ENCODE results near the gene ACOT9. TPM values are rescaled to one million over a fixed set of nuclear protein-coding genes. Genes with fewer than 3 reads are reported as not detected.

Gene ACOT9
- total RNA-seq, 5 donors from 2014 or later (not counting 1 experiment from before 2014, with no cell fraction given) = 15.0 to 22.1 (median 19.2) TPM

DNA sequence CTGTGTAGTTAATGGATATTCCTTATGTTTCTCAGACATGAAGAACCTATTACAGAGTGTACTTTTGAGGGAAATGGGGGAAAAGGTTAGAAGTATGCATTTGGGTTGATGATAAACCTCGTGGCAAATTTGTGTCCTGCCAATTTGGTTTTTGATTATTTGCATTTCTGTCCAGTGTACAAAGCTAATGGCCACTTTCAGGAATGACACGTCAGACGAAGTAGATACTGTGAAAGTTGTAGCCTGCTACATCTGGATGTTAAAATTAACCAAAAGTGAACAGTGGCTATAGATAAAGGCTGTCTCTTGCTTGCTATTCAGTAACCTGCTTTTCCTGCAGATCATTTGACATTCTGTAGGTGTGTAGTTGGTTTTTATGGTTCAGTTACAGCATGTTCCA is 74.7 kb downstream of the ACOT9 start:
- Mint-ChIP-seq H3K27ac (peak overlapping the region in 1 of 2 donors; percentile 92), H3K27me3 (peaks cover 0 to 3% of the 10 kb centered on the region in 2 donors), H3K9me3 (no peaks in the 10 kb centered on the region), H3K4me1 (peaks cover 15 to 18% (median 17%) of the 10 kb centered on the region in 3 donors), H3K36me3 (peaks cover 2% of the 10 kb centered on the region), H3K4me3 (peak overlapping the region; percentile 83 to 90 (median 84))
- Histone ChIP-seq H3K9me3 (no peaks in the 10 kb centered on the region), H3K4me1 (ENCODE audit: control insufficient read depth in 1 of 2, extremely low read depth in 1 of 2, insufficient read depth in 2 of 2, low read length in 2 of 2) (peaks cover 3 to 4% of the 10 kb centered on the region in 2 experiments), H3K27ac (ENCODE audit: low read length) (peak overlapping the region; percentile 78), H3K27me3 (replicated peaks in 1 of 2; ENCODE audit: control insufficient read depth in 2 of 2, extremely low read depth in 1 of 2, insufficient read depth in 2 of 2, low read length in 1 of 2) (no peaks in the 10 kb centered on the region), H3K4me3 (ENCODE audit: control insufficient read depth in 1 of 2, extremely low read depth in 1 of 2, low read length in 1 of 2) (peak overlapping the region in 1 of 2 donors; percentile 70), H3K36me3 (ENCODE audit: control insufficient read depth in 2 of 2, extremely low read depth in 1 of 2, insufficient read depth in 1 of 2, low read length in 1 of 2) (no peaks in the 10 kb centered on the region)
- CTCF ChIA-PET = no interaction called here
- no CpG with 5 or more reads among the region's 3 CpGs for whole genome bisulfite sequencing (ENCODE audit: insufficient coverage)
- POLR2A ChIA-PET = interaction anchor here in 1 of 2 donors (1.5 kb wide), 2 partner anchors 114 to 386 kb away, joined by 3 to 4 read pairs; partner anchors contain the start of gene SAT1
- DNase-seq (no peak), ATAC-seq (replicated peaks in 1 of 4) (no peak)

DNA sequence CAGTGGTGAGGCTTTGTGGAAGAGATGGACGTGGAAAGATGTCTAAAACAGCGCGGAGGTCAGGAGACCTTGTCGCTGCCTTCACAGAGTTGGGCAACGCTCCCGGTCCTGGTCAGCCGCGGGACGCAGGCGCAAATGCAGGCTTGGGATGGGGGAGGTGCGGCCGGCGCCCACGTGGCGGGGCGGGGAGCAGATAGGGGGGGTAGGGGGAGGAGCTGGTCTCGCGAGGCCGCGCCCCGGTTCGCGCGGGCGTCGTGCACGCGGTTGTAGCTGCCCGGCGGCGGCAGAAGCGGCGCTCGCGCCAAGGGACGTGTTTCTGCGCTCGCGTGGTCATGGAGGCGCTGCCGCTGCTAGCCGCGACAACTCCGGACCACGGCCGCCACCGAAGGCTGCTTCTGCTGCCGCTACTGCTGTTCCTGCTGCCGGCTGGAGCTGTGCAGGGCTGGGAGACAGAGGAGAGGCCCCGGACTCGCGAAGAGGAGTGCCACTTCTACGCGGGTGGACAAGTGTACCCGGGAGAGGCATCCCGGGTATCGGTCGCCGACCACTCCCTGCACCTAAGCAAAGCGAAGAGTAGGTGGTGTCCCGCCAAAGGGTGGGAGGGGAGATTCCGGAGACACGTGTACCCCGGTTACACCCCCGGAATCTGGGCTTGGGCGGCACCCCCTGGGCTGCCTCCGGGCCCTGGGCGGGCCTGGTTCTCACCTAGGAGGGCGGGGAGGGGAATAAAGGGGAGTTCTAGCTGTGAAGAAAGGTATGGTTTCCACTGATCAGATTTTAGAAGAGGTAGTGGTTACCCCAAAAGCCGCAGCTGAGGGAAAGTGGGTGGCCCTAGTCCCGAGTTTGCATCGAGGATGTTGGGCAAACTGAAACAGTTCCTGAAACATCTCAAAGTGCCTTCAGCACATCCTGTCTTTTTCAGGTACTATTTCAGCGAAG is 75.6 kb downstream of the ACOT9 start, which contains the start of gene PRDX4:
PRDX4 (plus strand) TSS at position 255 of the 939 bp plus-strand sequence; CDS start at position 333, 78 bp downstream.
- Histone ChIP-seq H3K4me3 (ENCODE audit: control insufficient read depth in 1 of 2, extremely low read depth in 1 of 2, low read length in 1 of 2) (peak within 1 kb of the TSS; percentile 59 to 70), H3K4me1 (ENCODE audit: control insufficient read depth in 1 of 2, extremely low read depth in 1 of 2, insufficient read depth in 2 of 2, low read length in 2 of 2) (peaks cover 4 to 6% of the 10 kb centered on the region in 2 experiments), H3K27me3 (replicated peaks in 1 of 2; ENCODE audit: control insufficient read depth in 2 of 2, extremely low read depth in 1 of 2, insufficient read depth in 2 of 2, low read length in 1 of 2) (no peaks in the 10 kb centered on the region), H3K36me3 (ENCODE audit: control insufficient read depth in 2 of 2, extremely low read depth in 1 of 2, insufficient read depth in 1 of 2, low read length in 1 of 2) (no peaks in the 10 kb centered on the region), H3K9me3 (no peaks in the 10 kb centered on the region), H3K27ac (ENCODE audit: low read length) (peak within 1 kb of the TSS; percentile 78)
- peaks cover 2% of the 10 kb centered on the region for H3K36me3 Mint-ChIP-seq
- POLR2A ChIA-PET = interaction anchor here in 1 of 2 donors (0.6 to 1.8 kb wide), 5 partner anchors 21 to 386 kb away, joined by 3 to 5 read pairs (median 3); partner anchors contain the start of genes ACOT9 and SAT1
- H3K27me3 Mint-ChIP-seq = peaks cover 0 to 3% of the 10 kb centered on the region in 2 donors
- peak within 1 kb of the TSS; percentile 83 to 90 (median 84) for H3K4me3 Mint-ChIP-seq
- no peaks in the 10 kb centered on the region for H3K9me3 Mint-ChIP-seq
- DNase-seq = peak; percentile 28 to 78 (median 54)
- peak within 1 kb of the TSS; percentile 87 to 92 for H3K27ac Mint-ChIP-seq
- CTCF ChIA-PET = interaction anchor here in 1 of 2 donors (1.1 kb wide), 1 partner anchor 234 kb away, joined by 5 read pairs; no protein-coding TSS in a partner anchor
- H3K4me1 Mint-ChIP-seq = peaks cover 20 to 24% (median 22%) of the 10 kb centered on the region in 3 donors
- WGBS (ENCODE audit: insufficient coverage) = under 1% methylated on average over 23 of the region's 73 CpGs
- ATAC-seq (replicated peaks in 1 of 4) = peak; percentile 87 to 94 (median 89)

DNA sequence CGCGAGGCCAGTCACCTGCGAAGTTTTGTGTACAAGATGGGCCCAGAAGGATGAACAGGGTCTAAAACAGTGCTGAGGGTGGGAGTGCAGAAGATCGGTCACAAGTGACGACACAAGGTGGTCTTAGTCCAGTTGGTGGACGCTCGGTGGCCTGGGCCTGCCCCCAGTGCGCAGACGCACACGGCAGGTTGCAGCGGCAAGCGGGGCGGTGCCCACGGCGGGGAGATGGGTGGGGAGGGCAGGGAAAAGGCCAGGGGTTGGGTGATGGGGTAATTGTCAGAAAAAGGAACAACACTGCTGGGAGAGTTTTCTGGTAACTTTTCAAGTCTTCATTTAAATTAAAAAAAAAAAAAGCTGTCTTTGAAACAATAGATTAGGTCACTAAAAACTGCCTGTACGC is 76.8 kb downstream of the ACOT9 start:
- H3K27ac Mint-ChIP-seq = peak overlapping the region; percentile 55 to 87
- H3K27me3 ChIP-seq (replicated peaks in 1 of 2; ENCODE audit: control insufficient read depth in 2 of 2, extremely low read depth in 1 of 2, insufficient read depth in 2 of 2, low read length in 1 of 2) = no peaks in the 10 kb centered on the region
- H3K4me1 Mint-ChIP-seq = peaks cover 32 to 36% (median 34%) of the 10 kb centered on the region in 3 donors
- no peaks in the 10 kb centered on the region for H3K9me3 ChIP-seq
- DNase-seq = no peak
- H3K4me3 Mint-ChIP-seq = peak overlapping the region; percentile 28 to 83 (median 35)
- no peak overlapping the region for H3K4me3 ChIP-seq (ENCODE audit: control insufficient read depth in 1 of 2, extremely low read depth in 1 of 2, low read length in 1 of 2)
- ChIA-PET POLR2A (interaction anchor here (0.6 to 1.8 kb wide), 2 partner anchors 77 to 117 kb away, joined by 3 to 5 read pairs; partner anchors contain the start of genes ACOT9 (in 1 of the 2) and SAT1 (in 1 of the 2)), CTCF (interaction anchor here (0.7 to 1.1 kb wide), 2 partner anchors 235 to 1278 kb away, joined by 4 to 5 read pairs; no protein-coding TSS in a partner anchor)
- ATAC-seq (replicated peaks in 1 of 4) = no peak
- H3K9me3 Mint-ChIP-seq = no peaks in the 10 kb centered on the region
- WGBS (ENCODE audit: insufficient coverage) = 100% methylated on average over 2 of the region's 16 CpGs
- H3K4me1 ChIP-seq (ENCODE audit: control insufficient read depth in 1 of 2, extremely low read depth in 1 of 2, insufficient read depth in 2 of 2, low read length in 2 of 2) = peaks cover 4 to 6% of the 10 kb centered on the region in 2 experiments
- peaks cover 2% of the 10 kb centered on the region for H3K36me3 Mint-ChIP-seq
- no peak overlapping the region for H3K27ac ChIP-seq (ENCODE audit: low read length)
- H3K36me3 ChIP-seq (ENCODE audit: control insufficient read depth in 2 of 2, extremely low read depth in 1 of 2, insufficient read depth in 1 of 2, low read length in 1 of 2) = no peaks in the 10 kb centered on the region
- H3K27me3 Mint-ChIP-seq = peaks cover 0 to 3% of the 10 kb centered on the region in 2 donors

DNA sequence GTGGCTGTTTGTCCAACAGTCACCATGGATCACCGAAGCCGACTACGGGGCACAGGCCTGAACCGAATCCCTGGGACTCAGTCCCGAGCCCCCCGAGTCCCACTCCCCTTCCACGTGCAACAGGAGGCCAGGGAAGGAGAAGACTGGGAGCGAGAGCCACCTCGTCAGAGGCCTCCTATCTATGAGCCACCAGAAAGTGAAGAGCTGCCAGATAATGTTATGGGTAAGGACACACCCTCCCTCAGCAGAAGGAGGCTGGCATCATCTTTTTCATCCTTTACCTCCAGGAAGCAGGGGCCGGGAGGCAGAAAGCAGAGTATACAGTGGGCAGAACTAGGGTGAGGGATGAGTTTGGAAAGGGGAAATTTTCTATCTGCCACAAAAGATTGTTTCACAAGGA is 78.6 kb downstream of the ACOT9 start:
- Histone ChIP-seq H3K9me3 (no peaks in the 10 kb centered on the region), H3K4me1 (ENCODE audit: control insufficient read depth in 1 of 2, extremely low read depth in 1 of 2, insufficient read depth in 2 of 2, low read length in 2 of 2) (peaks cover 4% of the 10 kb centered on the region in 2 experiments), H3K36me3 (ENCODE audit: control insufficient read depth in 2 of 2, extremely low read depth in 1 of 2, insufficient read depth in 1 of 2, low read length in 1 of 2) (peaks cover 0 to 2% of the 10 kb centered on the region in 2 donors), H3K4me3 (ENCODE audit: control insufficient read depth in 1 of 2, extremely low read depth in 1 of 2, low read length in 1 of 2) (no peak overlapping the region), H3K27ac (ENCODE audit: low read length) (no peak overlapping the region), H3K27me3 (replicated peaks in 1 of 2; ENCODE audit: control insufficient read depth in 2 of 2, extremely low read depth in 1 of 2, insufficient read depth in 2 of 2, low read length in 1 of 2) (no peaks in the 10 kb centered on the region)
- ChIA-PET POLR2A (no interaction called here), CTCF (interaction anchor here in 1 of 2 donors (0.6 kb wide), 1 partner anchor 142 kb away, joined by 4 read pairs; no protein-coding TSS in a partner anchor)
- H3K9me3 Mint-ChIP-seq = no peaks in the 10 kb centered on the region
- H3K27ac Mint-ChIP-seq = no peak overlapping the region
- ATAC-seq (replicated peaks in 1 of 4) (no peak), DNase-seq (no peak)
- peaks cover 39 to 40% (median 40%) of the 10 kb centered on the region in 3 donors for H3K4me1 Mint-ChIP-seq
- H3K27me3 Mint-ChIP-seq = peaks cover 0 to 3% of the 10 kb centered on the region in 2 donors
- no peak overlapping the region for H3K4me3 Mint-ChIP-seq
- WGBS (ENCODE audit: insufficient coverage) = 97% methylated on average over 5 of the region's 10 CpGs
- no peaks in the 10 kb centered on the region for H3K36me3 Mint-ChIP-seq

DNA sequence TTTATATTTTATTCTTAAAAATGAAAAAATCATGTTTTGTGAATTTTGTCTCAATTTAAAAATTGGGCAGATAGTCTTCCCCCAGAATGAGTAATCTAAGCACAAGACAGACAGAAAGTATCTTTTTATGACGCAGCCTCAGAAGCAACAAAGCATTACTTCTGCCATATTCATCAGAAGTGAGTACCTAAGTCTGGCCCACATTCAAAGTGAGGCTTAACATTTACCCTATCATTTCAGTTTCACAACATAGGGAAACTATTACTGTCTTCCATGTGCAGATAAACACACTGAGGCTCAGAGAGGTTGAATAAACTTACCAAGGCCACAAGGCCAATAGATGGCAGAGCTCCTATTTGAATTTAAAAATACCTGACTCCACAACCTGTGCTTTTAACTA is 80.2 kb downstream of the ACOT9 start:
- no peaks in the 10 kb centered on the region for H3K36me3 Mint-ChIP-seq
- no peak overlapping the region for H3K27ac ChIP-seq (ENCODE audit: low read length)
- CTCF ChIA-PET = no interaction called here

DNA sequence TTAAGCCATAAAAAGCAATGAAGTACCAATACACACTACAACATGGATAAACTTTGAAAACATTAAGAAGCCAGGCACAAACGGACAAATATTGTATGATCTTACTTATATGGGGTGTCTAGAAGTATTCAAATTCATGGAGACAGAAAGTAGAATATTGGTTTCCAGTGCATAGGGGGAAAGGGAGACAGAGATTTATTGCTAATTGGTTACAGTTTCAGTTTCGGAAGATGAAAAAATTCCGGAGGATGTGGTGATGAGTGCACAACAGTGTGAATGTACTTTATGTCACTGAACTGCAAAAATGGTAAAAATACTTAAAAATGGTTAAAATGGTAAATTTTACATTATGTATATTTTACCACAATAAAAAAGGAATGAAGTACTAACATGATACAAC is 80.9 kb downstream of the ACOT9 start:
- POLR2A ChIA-PET = no interaction called here
- Histone ChIP-seq H3K36me3 (ENCODE audit: control insufficient read depth in 2 of 2, extremely low read depth in 1 of 2, insufficient read depth in 1 of 2, low read length in 1 of 2) (peaks cover 0 to 2% of the 10 kb centered on the region in 2 donors), H3K4me1 (ENCODE audit: control insufficient read depth in 1 of 2, extremely low read depth in 1 of 2, insufficient read depth in 2 of 2, low read length in 2 of 2) (peaks cover 2 to 3% of the 10 kb centered on the region in 2 experiments), H3K27ac (ENCODE audit: low read length) (no peak overlapping the region), H3K4me3 (ENCODE audit: control insufficient read depth in 1 of 2, extremely low read depth in 1 of 2, low read length in 1 of 2) (no peak overlapping the region), H3K27me3 (replicated peaks in 1 of 2; ENCODE audit: control insufficient read depth in 2 of 2, extremely low read depth in 1 of 2, insufficient read depth in 2 of 2, low read length in 1 of 2) (no peaks in the 10 kb centered on the region), H3K9me3 (no peaks in the 10 kb centered on the region)
- Mint-ChIP-seq H3K4me1 (peaks cover 29 to 32% (median 30%) of the 10 kb centered on the region in 3 donors), H3K27ac (peak overlapping the region; percentile 60 to 90), H3K27me3 (peaks cover 0 to 3% of the 10 kb centered on the region in 2 donors), H3K9me3 (no peaks in the 10 kb centered on the region), H3K36me3 (no peaks in the 10 kb centered on the region), H3K4me3 (peak overlapping the region in 1 of 3 donors; percentile 21)
- no CpG with 5 or more reads among the region's 3 CpGs for WGBS (ENCODE audit: insufficient coverage)
- CTCF ChIA-PET = no interaction called here
- peak in 1 of 35 experiments; percentile 46 for DNase-seq
- ATAC-seq (replicated peaks in 1 of 4) = peak; percentile 52 to 75 (median 65)

More for the DNA sequence above, 80.2 kb downstream of the ACOT9 start:
- no peak for ATAC-seq (replicated peaks in 1 of 4)
- Histone ChIP-seq H3K4me3 (ENCODE audit: control insufficient read depth in 1 of 2, extremely low read depth in 1 of 2, low read length in 1 of 2) (no peak overlapping the region), H3K36me3 (ENCODE audit: control insufficient read depth in 2 of 2, extremely low read depth in 1 of 2, insufficient read depth in 1 of 2, low read length in 1 of 2) (peaks cover 0 to 2% of the 10 kb centered on the region in 2 donors), H3K4me1 (ENCODE audit: control insufficient read depth in 1 of 2, extremely low read depth in 1 of 2, insufficient read depth in 2 of 2, low read length in 2 of 2) (peaks cover 2 to 3% of the 10 kb centered on the region in 2 experiments), H3K27me3 (replicated peaks in 1 of 2; ENCODE audit: control insufficient read depth in 2 of 2, extremely low read depth in 1 of 2, insufficient read depth in 2 of 2, low read length in 1 of 2) (no peaks in the 10 kb centered on the region), H3K9me3 (no peaks in the 10 kb centered on the region)
- peaks cover 0 to 3% of the 10 kb centered on the region in 2 donors for H3K27me3 Mint-ChIP-seq
- no peak overlapping the region for H3K4me3 Mint-ChIP-seq
- POLR2A ChIA-PET = no interaction called here
- H3K4me1 Mint-ChIP-seq = peaks cover 29 to 32% (median 30%) of the 10 kb centered on the region in 3 donors
- H3K27ac Mint-ChIP-seq = peak overlapping the region in 1 of 2 donors; percentile 60
- no CpG with 5 or more reads among the region's 1 CpG for WGBS (ENCODE audit: insufficient coverage)
- DNase-seq = no peak
- no peaks in the 10 kb centered on the region for H3K9me3 Mint-ChIP-seq
